Natural killer cell (primary cell): ENCODE measurements around the gene OR10K2. TPM values are rescaled to one million over a fixed set of nuclear protein-coding genes. Genes with fewer than 3 reads are reported as not detected.
"Not testable (repeated sequence)": the region's sequence is repeated elsewhere in the genome, so short reads cannot be mapped to it uniquely, and the experiment has no call there.

Experiments
- ATAC-seq, 3 donors: fragments of 150-1000 bp in 2 of 3; fragments of 200-7000 bp in 1 of 3; cut with Tn5 transposase; 1 replicate in 1 of 3; 2 replicates in 2 of 3; pipeline ENCODE4 v1.10.0; 2021; ENCODE audit warnings: mild to moderate bottlenecking in 2 of 3, moderate library complexity in 2 of 3
- DNase-seq, 2 donors: peaks; one replicate each; pipeline versions ENCODE4 v3.0.0 to v3.0.0-alpha.2; 2013 to 2021; ENCODE audit warnings: mixed read lengths in 1 of 2
- H3K27ac ChIP-seq: one replicate; pipeline ENCODE4 v1.5.1; 2013; ENCODE audit warnings: mild to moderate bottlenecking, low read length
- H3K27me3 ChIP-seq: one replicate; pipeline ENCODE4 v1.6.1; 2013; ENCODE audit warnings: low read length; ENCODE audit not compliant: control insufficient read depth, insufficient read depth
- H3K36me3 ChIP-seq: one replicate; pipeline ENCODE4 v1.6.1; 2013; ENCODE audit warnings: low read length; ENCODE audit not compliant: control insufficient read depth, insufficient read depth
- H3K4me1 ChIP-seq: one replicate; pipeline ENCODE4 v1.6.1; 2013; ENCODE audit warnings: low read length; ENCODE audit not compliant: control insufficient read depth, insufficient read depth
- H3K4me3 ChIP-seq: one replicate; pipeline ENCODE4 v1.5.1; 2013; ENCODE audit warnings: low read length
- H3K9me3 ChIP-seq: one replicate; pipeline ENCODE4 v1.6.1; 2013; ENCODE audit warnings: low read length; ENCODE audit not compliant: control insufficient read depth, insufficient read depth
- H3K27ac Mint-ChIP-seq, 2 donors: one replicate each; pipeline ENCODE4 v1.8.0; 2022; ENCODE audit warnings: mild to moderate bottlenecking in 2 of 2, mixed read lengths in 2 of 2, moderate library complexity in 1 of 2
- H3K27me3 Mint-ChIP-seq, 2 donors: one replicate each; pipeline ENCODE4 v1.8.0; 2022; ENCODE audit warnings: low read depth in 2 of 2, mixed read lengths in 2 of 2
- H3K36me3 Mint-ChIP-seq: one replicate; pipeline ENCODE4 v1.8.0; 2022; ENCODE audit warnings: mixed read lengths
- H3K4me1 Mint-ChIP-seq, 2 donors: one replicate each; pipeline ENCODE4 v1.8.0; 2022; ENCODE audit warnings: mixed read lengths in 2 of 2
- H3K4me3 Mint-ChIP-seq: one replicate; pipeline ENCODE4 v1.8.0; 2022; ENCODE audit warnings: mild to moderate bottlenecking, moderate library complexity, mixed read lengths
- H3K9me3 Mint-ChIP-seq, 2 donors: one replicate each; pipeline ENCODE4 v1.8.0; 2022; ENCODE audit warnings: mixed read lengths in 2 of 2
- CTCF ChIP-seq: fragments of 200-600 bp; IDR thresholded peaks from one replicate; pipeline ENCODE4 v1.8.0; 2022; ENCODE audit warnings: antibody characterized with exemption
- WGBS: methylation state at CpG from one replicate; pipeline ENCODE4 v1.1.7; 2013; ENCODE audit warnings: missing lambda C conversion rate; ENCODE audit not compliant: insufficient coverage; 5-methylcytosine and 5-hydroxymethylcytosine counted together
- intact Hi-C: fragments of 100-400 bp; cut with micrococcal nuclease; formaldehyde crosslinking; loops from one replicate; pipeline ENCODE4 v1.14.2; 2022
- total RNA-seq, 4 donors: library from RNA; stranded (reverse); fragments of 120-200 nt in 1 of 4; gene quantifications; one replicate each; pipeline versions ENCODE4 v1.2.3 to v1.2.4, GENCODE V29; 2013 to 2022

Gene OR10K2
- total RNA-seq, 3 donors from 2014 or later (not counting 1 experiment from before 2014, with no cell fraction given): not detected

DNA sequence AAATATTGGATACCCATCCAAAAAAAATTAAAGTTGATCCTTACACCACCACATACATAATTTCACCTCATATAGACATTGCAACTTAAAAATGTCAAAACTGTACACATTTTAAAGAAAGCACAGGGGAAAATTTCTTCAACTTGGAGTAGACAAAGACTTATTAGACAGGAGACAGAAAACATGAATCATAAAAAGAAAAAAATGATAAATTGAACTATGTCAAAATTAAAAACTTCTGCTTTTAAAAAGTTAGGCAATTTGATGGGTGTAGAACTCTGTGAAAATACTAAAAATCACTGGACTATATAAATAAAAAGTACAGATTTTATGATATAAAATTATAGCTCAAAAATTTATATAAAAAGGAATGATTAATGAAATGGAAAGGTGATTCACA is 31.2 kb upstream of the OR10K2 start:
- no peak for TF ChIP-seq CTCF
- peaks cover 2% of the 10 kb centered on the region for H3K27me3 ChIP-seq
- no peak overlapping the region for H3K27ac Mint-ChIP-seq

GRCh38 chr1:158454537-158454936 is 28.5 kb upstream of the OR10K2 start:
- peaks cover 10% of the 10 kb centered on the region for H3K27me3 ChIP-seq
- H3K36me3 Mint-ChIP-seq: peaks cover 12% of the 10 kb centered on the region
- ATAC-seq (no peak), DNase-seq (no peak)
- peaks cover 30 to 57% of the 10 kb centered on the region in 2 donors for H3K27me3 Mint-ChIP-seq
- H3K4me1 ChIP-seq: no peaks in the 10 kb centered on the region
- intact Hi-C loops: no loop called here
- TF ChIP-seq CTCF: no peak
- H3K9me3 Mint-ChIP-seq: peaks cover 0 to 3% of the 10 kb centered on the region in 2 donors
- H3K27ac Mint-ChIP-seq: no peak overlapping the region
- no peak overlapping the region for H3K27ac ChIP-seq
- H3K4me1 Mint-ChIP-seq: no peaks in the 10 kb centered on the region
- H3K4me3 ChIP-seq: no peak overlapping the region
- 93% methylated on average over 1 of the region's 1 CpG for WGBS
- no peaks in the 10 kb centered on the region for H3K9me3 ChIP-seq
- H3K36me3 ChIP-seq: no peaks in the 10 kb centered on the region
- no peak overlapping the region for H3K4me3 Mint-ChIP-seq

More for the DNA sequence above, 31.2 kb upstream of the OR10K2 start:
- Mint-ChIP-seq H3K4me3 (no peak overlapping the region), H3K4me1 (no peaks in the 10 kb centered on the region), H3K36me3 (no peaks in the 10 kb centered on the region), H3K27me3 (peaks cover 28 to 51% of the 10 kb centered on the region in 2 donors), H3K9me3 (no peaks in the 10 kb centered on the region)
- no peak for ATAC-seq
- no peak overlapping the region for H3K27ac ChIP-seq
- H3K4me1 ChIP-seq: no peaks in the 10 kb centered on the region
- no peak for DNase-seq
- no peaks in the 10 kb centered on the region for H3K9me3 ChIP-seq
- no peaks in the 10 kb centered on the region for H3K36me3 ChIP-seq
- intact Hi-C loops: no loop called here
- H3K4me3 ChIP-seq: no peak overlapping the region

DNA sequence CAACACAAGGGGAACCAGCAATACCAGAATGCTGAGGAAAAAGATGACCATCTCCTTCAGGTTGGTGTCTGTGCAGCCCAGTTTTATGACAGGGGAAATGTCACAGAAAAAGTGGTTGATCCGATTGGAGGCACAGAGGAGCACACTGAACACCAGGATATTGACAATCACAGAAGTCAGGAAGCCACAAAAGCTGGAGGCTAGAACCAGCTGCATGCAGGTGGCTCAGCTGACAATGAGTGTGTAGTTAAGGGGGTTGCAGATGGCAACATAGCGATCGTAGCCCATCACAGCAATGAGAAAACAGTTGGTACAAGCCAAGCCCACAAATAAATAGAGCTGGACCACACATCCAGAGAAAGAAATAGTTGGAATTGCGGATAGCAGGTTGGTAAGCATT is 19.3 kb upstream of the OR10K2 start:
- WGBS: 78% methylated on average over 4 of the region's 4 CpGs
- Histone ChIP-seq H3K27me3 (peaks cover 4% of the 10 kb centered on the region), H3K9me3 (no peaks in the 10 kb centered on the region), H3K4me3 (no peak overlapping the region), H3K4me1 (no peaks in the 10 kb centered on the region), H3K36me3 (no peaks in the 10 kb centered on the region), H3K27ac (no peak overlapping the region)
- peaks cover 28 to 57% of the 10 kb centered on the region in 2 donors for H3K27me3 Mint-ChIP-seq
- TF ChIP-seq CTCF: no peak
- intact Hi-C loops: no loop called here
- H3K27ac Mint-ChIP-seq: no peak overlapping the region
- ATAC-seq (no peak), DNase-seq (no peak)
- H3K36me3 Mint-ChIP-seq: no peaks in the 10 kb centered on the region
- H3K4me3 Mint-ChIP-seq: no peak overlapping the region
- no peaks in the 10 kb centered on the region for H3K4me1 Mint-ChIP-seq
- no peaks in the 10 kb centered on the region for H3K9me3 Mint-ChIP-seq

- Mint-ChIP-seq H3K4me1 (no peaks in the 10 kb centered on the region), H3K36me3 (no peaks in the 10 kb centered on the region), H3K4me3 (no peak overlapping the region), H3K27me3 (peaks cover 27 to 53% of the 10 kb centered on the region in 2 donors), H3K9me3 (peaks cover 2 to 5% of the 10 kb centered on the region in 2 donors), H3K27ac (no peak overlapping the region)
- Histone ChIP-seq H3K4me1 (no peaks in the 10 kb centered on the region), H3K36me3 (no peaks in the 10 kb centered on the region), H3K27ac (no peak overlapping the region), H3K27me3 (peaks cover 13% of the 10 kb centered on the region), H3K9me3 (peaks cover 5% of the 10 kb centered on the region), H3K4me3 (no peak overlapping the region)
- ATAC-seq (no peak), DNase-seq (no peak)
- no peak for TF ChIP-seq CTCF
- WGBS: 46% methylated on average over 3 of the region's 3 CpGs
- intact Hi-C loops: no loop called here
Measured at GRCh38 chr1:158434741-158435140, 8.7 kb upstream of the OR10K2 start.

GRCh38 chr1:158430163-158430562 is 4.1 kb upstream of the OR10K2 start:
- H3K9me3 Mint-ChIP-seq, H3K9me3 ChIP-seq, H3K27ac ChIP-seq, H3K36me3 ChIP-seq, ATAC-seq, intact Hi-C loops, H3K4me1 ChIP-seq, DNase-seq, H3K27me3 ChIP-seq, H3K36me3 Mint-ChIP-seq, H3K4me3 Mint-ChIP-seq, H3K4me1 Mint-ChIP-seq, H3K27ac Mint-ChIP-seq, H3K4me3 ChIP-seq: not testable (repeated sequence)
- WGBS: 37% methylated on average over 3 of the region's 3 CpGs
- peaks cover 31 to 47% of the 10 kb centered on the region in 2 donors for H3K27me3 Mint-ChIP-seq
